Coronary artery (tissue), 2 donors: ENCODE measurements around the gene PNKP.

ENCODE experiments used
- DNase-seq: peaks from one replicate; pipeline ENCODE4 v3.0.0-alpha.2; 2017; ENCODE audit warnings: low spot score
- H3K27ac ChIP-seq, 2 donors: fragments of 200-600 bp; sonication (generic); one replicate each; pipeline ENCODE4 v1.5.1; 2016 to 2019
- H3K4me3 ChIP-seq: fragments of 200-600 bp; sonication (generic); 2 replicates; pipeline ENCODE4 v1.5.1; 2016; ENCODE audit warnings: mild to moderate bottlenecking, moderate library complexity
- TF ChIP-seq, protein P1 (sequence below): fragments of 200-600 bp; sonication (generic); IDR thresholded peaks from one replicate; pipeline ENCODE4 v1.5.1; 2019; ENCODE audit warnings: antibody characterized with exemption

Gene PNKP

DNA sequence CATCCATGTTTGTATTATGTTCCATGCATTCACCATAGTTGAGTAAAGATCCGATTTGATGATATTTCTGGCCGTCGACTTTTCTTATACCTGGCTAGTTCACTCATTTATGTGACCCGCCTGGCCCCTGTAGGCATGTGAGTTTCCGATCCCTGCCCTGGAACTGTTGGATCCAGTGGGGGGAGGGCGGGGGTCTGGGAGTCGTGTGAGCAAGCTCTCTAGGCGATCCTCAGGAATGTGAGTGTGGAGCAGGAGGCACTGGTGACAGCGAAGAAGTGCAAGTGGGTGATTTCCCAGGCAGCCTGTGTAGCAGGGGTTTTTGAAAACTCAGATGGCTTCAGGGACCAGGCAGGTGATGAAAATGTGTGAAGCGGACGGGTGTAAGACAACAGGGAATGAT, 27.1 kb downstream of the PNKP start:
- TF ChIP-seq, protein P1, sequence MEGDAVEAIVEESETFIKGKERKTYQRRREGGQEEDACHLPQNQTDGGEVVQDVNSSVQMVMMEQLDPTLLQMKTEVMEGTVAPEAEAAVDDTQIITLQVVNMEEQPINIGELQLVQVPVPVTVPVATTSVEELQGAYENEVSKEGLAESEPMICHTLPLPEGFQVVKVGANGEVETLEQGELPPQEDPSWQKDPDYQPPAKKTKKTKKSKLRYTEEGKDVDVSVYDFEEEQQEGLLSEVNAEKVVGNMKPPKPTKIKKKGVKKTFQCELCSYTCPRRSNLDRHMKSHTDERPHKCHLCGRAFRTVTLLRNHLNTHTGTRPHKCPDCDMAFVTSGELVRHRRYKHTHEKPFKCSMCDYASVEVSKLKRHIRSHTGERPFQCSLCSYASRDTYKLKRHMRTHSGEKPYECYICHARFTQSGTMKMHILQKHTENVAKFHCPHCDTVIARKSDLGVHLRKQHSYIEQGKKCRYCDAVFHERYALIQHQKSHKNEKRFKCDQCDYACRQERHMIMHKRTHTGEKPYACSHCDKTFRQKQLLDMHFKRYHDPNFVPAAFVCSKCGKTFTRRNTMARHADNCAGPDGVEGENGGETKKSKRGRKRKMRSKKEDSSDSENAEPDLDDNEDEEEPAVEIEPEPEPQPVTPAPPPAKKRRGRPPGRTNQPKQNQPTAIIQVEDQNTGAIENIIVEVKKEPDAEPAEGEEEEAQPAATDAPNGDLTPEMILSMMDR: no peak
- no peak for DNase-seq
- no peak overlapping the region for H3K4me3 ChIP-seq
- H3K27ac ChIP-seq: no peak overlapping the region

DNA sequence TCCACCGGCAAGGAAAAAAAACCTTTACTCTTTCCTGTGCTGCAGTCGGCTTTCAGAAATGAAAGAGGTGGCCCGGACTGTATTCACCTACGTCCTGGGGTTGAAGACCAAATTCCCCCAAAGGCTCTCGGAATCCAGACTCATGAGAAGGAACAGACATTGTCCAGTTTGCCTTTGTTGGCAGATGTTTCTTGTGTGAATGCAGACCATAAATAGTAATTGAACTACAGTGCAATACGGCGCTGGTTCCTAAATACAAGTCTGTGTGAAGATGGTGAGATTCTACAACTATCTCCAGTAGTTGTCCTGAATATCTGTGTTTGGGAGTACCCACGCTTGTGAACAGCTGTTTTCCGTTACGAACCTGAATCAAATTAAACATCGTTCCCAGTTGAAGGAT, 27.7 kb downstream of the PNKP start:
- Histone ChIP-seq H3K4me3 (no peak overlapping the region), H3K27ac (no peak overlapping the region)
- no peak for DNase-seq
- TF ChIP-seq, protein P1: no peak

DNA sequence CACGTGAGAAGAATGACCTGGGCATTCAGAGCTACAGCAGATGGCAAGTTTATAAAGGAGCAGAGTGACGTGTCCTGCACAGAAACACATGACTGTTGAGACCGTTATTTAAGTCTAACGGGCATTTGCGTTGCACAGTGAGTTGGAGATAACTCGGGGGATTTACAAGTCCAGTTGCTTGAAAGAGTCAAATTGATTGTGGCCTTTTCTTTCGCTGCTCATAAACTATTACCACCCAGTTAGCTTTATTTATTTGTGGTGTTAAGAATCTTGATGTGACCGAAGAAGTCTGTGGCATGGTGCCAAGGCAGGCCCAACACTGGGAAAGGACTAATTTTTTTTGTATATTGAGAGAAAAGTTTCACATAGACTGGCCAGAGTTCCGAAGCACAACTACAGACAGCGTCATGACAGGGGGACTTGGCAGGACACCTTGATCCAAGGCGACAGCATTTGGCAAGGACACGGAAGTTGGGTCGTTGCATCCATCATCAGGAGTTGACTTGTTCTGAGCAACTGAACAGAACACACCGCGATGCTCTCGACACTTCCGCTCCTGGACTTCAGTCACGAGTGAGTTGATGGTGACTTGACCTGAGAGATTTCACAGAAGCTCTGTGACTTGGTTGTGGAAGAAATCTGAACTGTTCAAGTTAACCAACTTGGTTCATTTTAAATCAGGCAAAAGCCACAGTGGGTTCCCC, 28.3 kb downstream of the PNKP start:
- TF ChIP-seq, protein P1: no peak
- Histone ChIP-seq H3K27ac (no peak overlapping the region), H3K4me3 (no peak overlapping the region)
- no peak for DNase-seq

DNA sequence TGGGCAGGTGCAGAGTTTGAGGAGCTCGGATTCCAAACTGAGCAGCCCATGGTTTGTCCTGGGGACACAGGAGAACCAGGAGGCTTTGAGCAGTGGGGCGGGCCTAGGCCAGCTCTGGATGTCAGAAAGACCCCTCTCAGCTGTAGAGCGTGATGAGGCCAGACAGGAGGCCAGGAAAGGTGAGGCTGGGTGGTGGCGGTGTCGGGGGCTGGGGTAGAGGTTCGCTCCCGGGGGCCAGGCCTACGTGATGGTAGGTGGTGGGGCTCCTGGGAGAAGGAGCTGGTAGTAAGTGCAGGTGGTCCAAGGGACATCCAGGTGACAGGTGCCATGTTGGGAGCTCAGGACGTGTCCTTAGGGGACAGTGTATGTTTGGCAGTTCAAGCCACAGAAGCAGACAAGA, 30.0 kb downstream of the PNKP start:
- Histone ChIP-seq H3K4me3 (no peak overlapping the region), H3K27ac (no peak overlapping the region)
- TF ChIP-seq, protein P1: no peak
- no peak for DNase-seq

DNA sequence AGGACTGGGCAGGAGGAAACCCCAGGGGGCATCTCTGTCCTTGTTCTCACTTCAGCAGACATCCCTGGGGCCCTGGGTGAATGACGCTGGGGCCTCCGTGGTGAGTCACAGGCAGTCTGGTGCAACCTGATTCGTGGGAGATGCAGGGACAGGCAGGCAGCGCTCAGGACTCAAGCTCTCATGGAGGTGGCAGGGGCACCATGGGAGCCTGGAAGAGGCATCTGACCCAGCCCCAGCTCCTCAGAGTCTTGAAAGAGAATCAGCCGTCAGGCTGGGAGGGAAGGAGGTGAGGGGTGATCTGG, 30.4 kb downstream of the PNKP start:
- DNase-seq: no peak
- Histone ChIP-seq H3K27ac (no peak overlapping the region), H3K4me3 (no peak overlapping the region)

DNA sequence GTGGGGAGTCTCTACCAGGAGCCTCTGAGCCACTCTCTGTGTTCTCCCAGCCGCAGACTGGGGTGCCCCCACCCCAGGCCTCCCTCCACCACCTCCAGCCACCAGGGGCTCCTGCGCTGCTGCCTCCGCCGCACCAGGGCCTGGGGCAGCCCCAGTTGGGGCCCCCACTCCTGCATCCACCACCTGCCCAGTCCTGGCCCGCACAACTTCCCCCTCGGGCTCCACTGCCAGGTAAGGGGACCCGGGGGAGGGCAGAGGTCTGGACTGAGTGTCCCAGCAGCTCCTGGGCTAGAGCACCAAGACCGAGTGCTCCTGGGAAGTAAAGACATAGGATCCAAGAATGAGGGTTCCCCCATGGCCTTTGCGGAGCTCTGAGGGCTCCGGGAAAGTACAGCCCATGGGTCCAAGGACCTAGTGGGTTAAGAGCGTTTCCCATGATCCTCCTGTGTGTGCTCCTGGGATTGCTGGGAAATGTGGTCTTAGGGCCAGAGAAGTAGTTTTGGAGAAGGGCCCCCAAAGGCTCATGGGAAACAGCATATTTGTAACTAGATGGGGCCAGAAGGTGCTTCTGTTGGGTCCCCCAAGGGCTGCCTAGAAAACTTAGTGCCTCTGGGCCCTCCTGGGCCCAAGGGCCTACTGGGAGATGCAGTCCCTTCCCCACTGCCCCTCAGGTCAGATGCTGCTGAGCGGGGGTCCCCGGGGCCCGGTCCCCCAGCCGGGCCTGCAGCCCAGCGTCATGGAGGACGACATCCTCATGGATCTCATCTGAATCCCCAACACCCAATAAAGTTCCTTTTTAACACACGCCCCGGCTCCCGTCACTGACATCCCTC, 31.0 kb downstream of the PNKP start:
- no peak for DNase-seq
- Histone ChIP-seq H3K27ac (no peak overlapping the region), H3K4me3 (no peak overlapping the region)
- TF ChIP-seq, protein P1: no peak

More for the DNA sequence above, 30.4 kb downstream of the PNKP start:
- TF ChIP-seq, protein P1: no peak

DNA sequence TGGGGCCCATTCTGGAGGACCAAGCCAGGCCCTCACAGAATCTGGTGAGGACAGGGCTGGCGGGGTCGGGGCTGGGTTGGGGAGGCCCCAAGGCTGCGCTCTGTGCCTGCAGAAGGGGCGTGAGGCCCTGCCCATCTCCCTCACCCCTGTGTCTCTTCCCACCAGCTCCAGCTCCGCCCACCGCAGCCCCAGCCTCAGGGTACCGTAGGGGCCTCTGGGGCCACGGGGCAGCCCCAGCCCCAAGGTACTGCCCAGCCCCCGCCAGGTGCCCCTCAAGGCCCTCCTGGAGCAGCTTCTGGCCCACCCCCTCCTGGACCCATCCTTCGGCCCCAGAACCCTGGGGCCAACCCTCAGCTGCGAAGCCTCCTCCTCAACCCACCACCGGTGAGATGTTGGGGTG, 31.8 kb downstream of the PNKP start:
- H3K27ac ChIP-seq: no peak overlapping the region
- TF ChIP-seq, protein P1: no peak
- H3K4me3 ChIP-seq: no peak overlapping the region
- no peak for DNase-seq
